GM10266 (cell line): Measurements from ENCODE around the gene SLC2A4.

Experiments
- DNase-seq: peaks from one replicate; pipeline ENCODE4 v3.0.0; 2012; ENCODE audit errors: extremely low spot score
- TF ChIP-seq, protein P1 (sequence below): IDR thresholded peaks from 2 replicates; pipeline ENCODE4 v1.5.1; 2012; ENCODE audit warnings: mild to moderate bottlenecking, low read depth; ENCODE audit not compliant: control insufficient read depth, insufficient read depth; ENCODE audit errors: missing control alignments

Gene SLC2A4

DNA sequence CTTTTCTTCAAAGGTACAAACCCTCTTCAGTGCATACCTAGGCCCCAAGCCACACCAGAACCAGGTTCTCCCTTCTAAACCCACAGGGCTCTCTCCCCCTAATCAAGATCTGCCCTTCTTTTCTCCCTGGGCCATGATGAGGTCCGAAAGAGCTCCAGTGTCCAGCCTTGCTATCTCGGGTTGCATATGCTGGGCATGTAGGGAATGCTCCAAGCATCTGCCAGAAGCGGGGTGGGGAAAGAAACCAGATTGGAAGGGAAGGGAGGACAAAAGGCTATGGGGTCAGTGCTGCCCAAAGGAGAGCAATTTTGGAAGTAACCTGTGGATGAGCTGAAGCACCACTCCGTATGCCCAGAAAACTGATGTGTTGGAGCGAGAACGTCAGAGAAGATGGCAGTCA lies 32.3 kb upstream of the SLC2A4 start:
- no peak for DNase-seq
- TF ChIP-seq, protein P1, sequence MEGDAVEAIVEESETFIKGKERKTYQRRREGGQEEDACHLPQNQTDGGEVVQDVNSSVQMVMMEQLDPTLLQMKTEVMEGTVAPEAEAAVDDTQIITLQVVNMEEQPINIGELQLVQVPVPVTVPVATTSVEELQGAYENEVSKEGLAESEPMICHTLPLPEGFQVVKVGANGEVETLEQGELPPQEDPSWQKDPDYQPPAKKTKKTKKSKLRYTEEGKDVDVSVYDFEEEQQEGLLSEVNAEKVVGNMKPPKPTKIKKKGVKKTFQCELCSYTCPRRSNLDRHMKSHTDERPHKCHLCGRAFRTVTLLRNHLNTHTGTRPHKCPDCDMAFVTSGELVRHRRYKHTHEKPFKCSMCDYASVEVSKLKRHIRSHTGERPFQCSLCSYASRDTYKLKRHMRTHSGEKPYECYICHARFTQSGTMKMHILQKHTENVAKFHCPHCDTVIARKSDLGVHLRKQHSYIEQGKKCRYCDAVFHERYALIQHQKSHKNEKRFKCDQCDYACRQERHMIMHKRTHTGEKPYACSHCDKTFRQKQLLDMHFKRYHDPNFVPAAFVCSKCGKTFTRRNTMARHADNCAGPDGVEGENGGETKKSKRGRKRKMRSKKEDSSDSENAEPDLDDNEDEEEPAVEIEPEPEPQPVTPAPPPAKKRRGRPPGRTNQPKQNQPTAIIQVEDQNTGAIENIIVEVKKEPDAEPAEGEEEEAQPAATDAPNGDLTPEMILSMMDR = no peak

DNA sequence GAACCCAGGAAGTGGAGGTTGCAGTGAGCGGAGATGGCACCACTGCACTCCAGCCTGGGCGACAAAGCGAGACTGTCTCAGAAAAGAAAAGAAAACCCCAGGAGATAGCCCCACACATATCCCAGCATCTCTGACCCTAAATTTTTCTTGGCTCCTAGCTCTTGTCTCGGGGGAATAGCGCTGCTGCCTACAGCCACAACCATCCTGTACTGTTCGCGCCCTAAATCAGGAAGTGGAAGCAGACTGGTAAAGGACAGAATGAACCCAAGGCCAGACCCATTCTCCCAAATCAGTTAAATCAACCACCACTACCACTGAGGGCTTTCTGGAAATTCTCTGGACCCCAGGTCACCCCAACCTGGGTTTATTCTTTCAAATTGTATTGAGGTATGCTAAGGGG lies 31.7 kb upstream of the SLC2A4 start:
- no peak for DNase-seq
- TF ChIP-seq, protein P1 = no peak

DNA sequence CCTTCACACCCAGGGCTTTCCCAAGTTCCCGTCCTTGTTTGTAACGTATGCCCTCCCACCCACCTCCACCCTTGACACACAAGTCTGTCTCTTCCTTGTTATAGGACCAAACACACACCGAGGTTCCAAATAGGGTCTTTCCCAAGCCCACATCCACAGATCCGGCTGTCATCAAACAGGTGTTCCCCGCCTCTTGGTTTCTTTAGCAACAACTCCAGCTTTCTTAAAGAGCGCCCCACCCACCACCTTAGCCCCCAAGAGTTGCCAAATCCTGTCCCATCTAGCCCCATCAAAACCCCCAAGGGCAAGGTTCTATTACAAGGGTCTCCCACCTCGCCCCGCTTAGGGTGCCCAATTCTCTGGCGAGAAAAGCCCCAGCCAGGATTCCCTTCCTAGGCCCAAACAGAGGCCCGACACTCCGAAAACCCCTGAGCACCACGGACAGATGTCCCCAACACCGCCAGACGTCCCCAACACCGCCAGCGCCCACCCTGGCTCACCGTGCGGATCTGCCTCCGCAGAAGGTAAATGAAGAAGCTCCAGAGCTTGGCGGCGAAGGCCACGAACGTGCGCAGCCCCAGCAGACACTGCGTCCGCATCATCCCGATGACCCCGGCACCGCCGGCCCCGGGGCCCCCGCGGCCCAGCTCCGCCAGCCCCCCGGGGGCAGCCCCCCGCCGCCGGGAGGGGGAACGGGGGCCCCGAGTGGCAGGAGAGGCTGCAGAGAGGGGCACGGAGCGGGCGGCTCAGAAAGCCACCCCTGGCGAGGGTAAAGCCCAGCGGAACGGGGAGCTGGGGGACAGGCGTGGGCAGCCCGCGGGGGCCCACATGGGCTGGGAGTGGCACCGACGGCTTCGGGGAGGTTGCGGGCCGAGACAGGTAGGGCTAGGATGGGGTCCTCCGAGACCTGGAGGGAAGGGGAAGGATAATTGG lies 30.6 kb upstream of the SLC2A4 start:
- DNase-seq = no peak
- TF ChIP-seq, protein P1 = no peak

DNA sequence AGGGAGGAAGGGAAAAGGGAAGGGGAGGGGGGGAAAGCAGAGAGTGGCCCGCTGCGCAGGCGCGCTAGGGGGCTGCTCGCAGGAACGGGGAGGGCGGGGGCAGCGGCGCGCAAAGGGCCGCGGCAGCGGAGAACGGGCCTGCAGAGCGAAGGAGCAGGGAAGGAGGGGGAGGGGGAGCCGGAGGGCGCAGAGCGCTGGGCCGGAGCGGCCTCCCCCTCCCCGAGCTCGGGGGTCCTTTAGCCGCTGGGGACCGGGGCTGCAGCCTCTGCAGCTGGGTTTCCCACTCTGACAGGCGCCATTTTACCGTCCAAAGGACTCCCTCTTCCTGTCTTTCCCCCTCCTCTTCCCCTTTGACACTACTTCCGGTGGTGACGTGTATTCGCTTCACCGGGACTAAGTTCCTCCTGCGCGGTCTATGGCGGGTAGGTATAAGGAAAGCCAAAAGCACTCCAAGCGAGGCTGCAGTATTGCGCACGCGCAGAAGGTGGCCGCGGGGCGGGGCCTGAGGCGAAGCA lies 29.8 kb upstream of the SLC2A4 start, which contains the start of gene CTDNEP1:
TSS of gene CTDNEP1 (minus strand) at position 74 of the 515 bp plus-strand sequence. CDS start 438 bp downstream, outside the sequence.
- DNase-seq = peak; percentile 99

DNA sequence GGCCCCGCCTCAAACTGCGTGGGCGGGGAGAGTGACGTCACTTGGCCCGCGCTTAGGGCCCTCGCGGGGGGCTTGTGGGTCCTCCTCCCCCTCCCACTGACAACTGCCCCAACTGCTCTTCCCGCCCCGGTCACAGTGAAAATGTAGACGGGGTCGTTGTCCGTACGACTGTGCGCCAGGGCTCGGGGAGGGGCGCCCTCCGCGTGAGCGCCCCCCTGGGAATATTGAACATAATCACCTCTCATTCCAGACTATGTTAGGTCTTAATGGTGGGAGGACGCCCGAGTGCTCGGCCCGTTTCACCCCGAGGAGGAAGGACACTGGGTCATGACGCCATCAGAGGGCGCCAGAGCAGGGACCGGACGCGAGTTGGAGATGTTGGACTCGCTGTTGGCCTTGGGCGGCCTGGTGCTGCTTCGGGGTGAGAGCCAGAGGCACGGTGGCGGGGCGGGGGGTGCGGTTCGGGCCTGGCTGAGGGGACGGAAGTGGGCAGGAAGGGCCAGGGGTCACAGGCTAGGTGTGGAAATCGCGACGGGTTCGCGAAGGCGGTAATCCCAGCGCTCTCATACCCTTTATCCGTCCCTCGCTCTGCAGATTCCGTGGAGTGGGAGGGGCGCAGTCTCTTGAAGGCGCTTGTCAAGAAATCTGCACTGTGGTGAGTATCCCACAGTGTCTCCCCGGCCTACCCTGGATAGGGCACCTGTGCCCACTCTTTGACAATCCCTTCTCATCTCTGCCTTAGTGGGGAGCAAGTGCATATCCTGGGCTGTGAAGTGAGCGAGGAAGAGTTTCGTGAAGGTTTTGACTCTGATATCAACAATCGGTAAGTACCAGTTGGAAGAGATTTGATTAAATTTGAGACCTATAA lies 29.1 kb upstream of the SLC2A4 start, which contains the start of gene ELP5:
TSS of gene ELP5 (plus strand) at position 40 of the 868 bp plus-strand sequence. CDS start at position 376, 336 bp downstream.
- TF ChIP-seq, protein P1 = peak; percentile 52

More for the DNA sequence above, 29.8 kb upstream of the SLC2A4 start, which contains the start of gene CTDNEP1:
- TF ChIP-seq, protein P1 = no peak

DNA sequence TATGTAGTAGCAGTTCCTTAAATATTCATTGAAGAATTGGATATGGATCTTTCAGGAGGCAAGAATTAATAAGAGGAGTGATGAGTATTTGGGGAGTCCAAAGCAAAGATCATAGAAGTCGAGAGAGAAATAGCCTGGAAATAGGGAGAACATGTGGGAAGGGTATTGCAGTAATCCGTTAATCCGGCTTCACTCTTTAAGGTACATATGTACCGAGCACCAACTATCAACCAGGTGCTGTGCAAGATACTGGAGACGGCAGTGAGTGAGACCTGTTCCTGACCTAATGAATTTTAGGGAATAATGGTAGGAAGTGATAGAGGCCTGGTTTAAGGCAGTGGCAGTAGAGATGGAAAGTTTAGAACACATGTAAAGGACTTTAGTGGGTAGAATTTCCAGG lies 28.4 kb upstream of the SLC2A4 start:
- TF ChIP-seq, protein P1 = no peak
- DNase-seq = no peak

More for the DNA sequence above, 29.1 kb upstream of the SLC2A4 start, which contains the start of gene ELP5:
- DNase-seq = peak; percentile 91
